ENCODE data around the gene TMEM134. TPM values are rescaled to one million over a fixed set of nuclear protein-coding genes. Genes with fewer than 3 reads are reported as not detected.

Gene TMEM134
- total and polyA plus RNA-seq, 4 donors: 10.2 to 86.9 (median 63.5) TPM

DNA sequence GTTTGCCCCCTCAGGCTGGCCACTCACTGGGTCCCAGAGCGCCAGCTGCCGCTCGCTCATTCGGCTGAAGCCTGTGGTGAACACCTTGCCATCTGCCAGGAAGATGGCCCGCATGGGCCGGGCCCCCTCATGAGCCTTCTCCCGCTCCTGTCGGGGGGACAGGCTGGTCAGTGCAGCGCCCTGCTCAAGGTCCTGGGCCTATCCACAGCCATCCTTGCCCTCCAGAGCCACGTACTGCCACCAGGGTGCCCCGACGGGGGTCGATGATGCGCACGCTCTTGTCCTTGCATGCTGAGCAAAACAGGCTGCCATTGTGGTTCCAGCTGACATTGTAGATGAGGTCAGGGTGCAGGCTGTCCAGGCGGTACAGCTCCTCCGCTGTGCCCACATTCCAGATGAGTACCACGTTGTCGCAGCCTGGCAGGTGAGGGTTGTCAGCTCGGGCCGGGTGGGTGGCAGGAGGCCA lies 27.9 kb downstream of the TMEM134 start:
- no peak for DNase-seq (ENCODE audit: low spot score)
- 94% methylated on average over 21 of the region's 21 CpGs for WGBS
- H3K9me3 ChIP-seq (ENCODE audit: control insufficient read depth in 4 of 4, low read length in 3 of 4): no peaks in the 10 kb centered on the region
- peaks cover 4 to 21% (median 13%) of the 10 kb centered on the region in 4 donors for H3K4me1 ChIP-seq (ENCODE audit: control insufficient read depth in 4 of 4, insufficient read depth in 4 of 4, low read length in 3 of 4)
- H3K36me3 ChIP-seq (ENCODE audit: control insufficient read depth in 4 of 4, insufficient read depth in 3 of 4, low read depth in 1 of 4, low read length in 3 of 4): peaks cover 0 to 9% (median 0%) of the 10 kb centered on the region in 4 donors
- TF ChIP-seq TAF1 (conservative IDR thresholded peaks at IDR 0.05) (no peak), FOXA2 (IDR thresholded peaks at IDR 0.05) (no peak), NR2F2 (IDR thresholded peaks at IDR 0.05) (no peak), RAD21 (IDR thresholded peaks at IDR 0.05) (no peak), HNF4A (conservative IDR thresholded peaks at IDR 0.05) (no peak), HNF4G (IDR thresholded peaks at IDR 0.05) (no peak), SP1 (IDR thresholded peaks at IDR 0.05) (no peak)
- TF ChIP-seq, protein P1, sequence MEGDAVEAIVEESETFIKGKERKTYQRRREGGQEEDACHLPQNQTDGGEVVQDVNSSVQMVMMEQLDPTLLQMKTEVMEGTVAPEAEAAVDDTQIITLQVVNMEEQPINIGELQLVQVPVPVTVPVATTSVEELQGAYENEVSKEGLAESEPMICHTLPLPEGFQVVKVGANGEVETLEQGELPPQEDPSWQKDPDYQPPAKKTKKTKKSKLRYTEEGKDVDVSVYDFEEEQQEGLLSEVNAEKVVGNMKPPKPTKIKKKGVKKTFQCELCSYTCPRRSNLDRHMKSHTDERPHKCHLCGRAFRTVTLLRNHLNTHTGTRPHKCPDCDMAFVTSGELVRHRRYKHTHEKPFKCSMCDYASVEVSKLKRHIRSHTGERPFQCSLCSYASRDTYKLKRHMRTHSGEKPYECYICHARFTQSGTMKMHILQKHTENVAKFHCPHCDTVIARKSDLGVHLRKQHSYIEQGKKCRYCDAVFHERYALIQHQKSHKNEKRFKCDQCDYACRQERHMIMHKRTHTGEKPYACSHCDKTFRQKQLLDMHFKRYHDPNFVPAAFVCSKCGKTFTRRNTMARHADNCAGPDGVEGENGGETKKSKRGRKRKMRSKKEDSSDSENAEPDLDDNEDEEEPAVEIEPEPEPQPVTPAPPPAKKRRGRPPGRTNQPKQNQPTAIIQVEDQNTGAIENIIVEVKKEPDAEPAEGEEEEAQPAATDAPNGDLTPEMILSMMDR (IDR thresholded peaks at IDR 0.05; ENCODE audit: low read depth, low read length, missing input control): no peak
- TF ChIP-seq, protein P2, sequence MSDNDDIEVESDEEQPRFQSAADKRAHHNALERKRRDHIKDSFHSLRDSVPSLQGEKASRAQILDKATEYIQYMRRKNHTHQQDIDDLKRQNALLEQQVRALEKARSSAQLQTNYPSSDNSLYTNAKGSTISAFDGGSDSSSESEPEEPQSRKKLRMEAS (IDR thresholded peaks at IDR 0.05): no peak
- no peaks in the 10 kb centered on the region for H3K27me3 ChIP-seq (ENCODE audit: control insufficient read depth in 4 of 4, insufficient read depth in 4 of 4, low read length in 3 of 4)
- no peak overlapping the region for H3K27ac ChIP-seq (ENCODE audit: low read depth in 1 of 2, low read length in 2 of 2)
- no peak overlapping the region for H3K9ac ChIP-seq (ENCODE audit: low read depth in 1 of 2, low read length in 2 of 2)
- no peak overlapping the region for H3K4me3 ChIP-seq (ENCODE audit: low read depth in 1 of 3, low read length in 3 of 3)

DNA sequence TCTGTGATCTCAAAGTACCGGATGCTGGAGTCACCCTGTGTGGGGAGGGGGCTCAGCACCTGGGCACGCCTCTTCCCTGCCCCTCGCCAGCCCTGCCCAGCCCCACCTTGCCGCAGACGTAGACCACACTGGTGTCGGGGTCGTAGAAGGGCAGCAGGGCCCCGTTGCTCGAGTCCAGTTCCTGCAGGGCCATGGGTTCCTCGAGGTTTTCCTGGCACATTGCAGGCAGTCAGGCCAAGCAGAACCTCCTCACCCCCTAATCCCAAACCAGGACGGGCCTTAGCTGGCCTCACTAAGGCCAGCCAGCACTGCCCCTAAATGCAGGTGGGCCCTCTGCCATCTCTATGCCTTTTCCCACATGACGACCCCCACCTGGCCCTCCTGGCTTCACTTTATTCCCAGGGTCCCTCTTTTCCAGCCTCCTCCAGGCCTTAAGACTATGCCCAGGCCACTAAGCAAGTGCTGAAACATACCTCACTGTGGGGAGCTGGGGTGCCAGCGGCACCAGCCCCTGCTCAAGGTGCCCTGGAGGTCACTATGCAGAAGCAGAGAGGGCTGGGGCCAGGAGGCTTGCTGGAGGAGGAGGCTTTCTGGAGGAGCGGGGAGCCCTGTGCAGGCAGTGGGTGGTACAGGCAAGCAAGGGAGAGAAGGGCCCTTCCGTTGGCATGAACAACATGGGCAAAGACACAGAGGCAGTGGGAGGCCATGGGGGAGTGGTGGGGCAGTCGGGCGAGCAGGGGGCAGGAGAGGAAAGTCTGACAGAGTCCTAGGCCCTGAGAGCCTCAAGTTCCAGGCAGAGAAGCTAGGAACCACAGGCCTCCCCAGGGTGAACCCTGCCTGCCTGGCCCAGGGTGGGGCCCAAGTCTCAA lies 28.6 kb downstream of the TMEM134 start:
- no peak for DNase-seq (ENCODE audit: low spot score)
- Histone ChIP-seq H3K27me3 (ENCODE audit: control insufficient read depth in 4 of 4, insufficient read depth in 4 of 4, low read length in 3 of 4) (no peaks in the 10 kb centered on the region), H3K36me3 (ENCODE audit: control insufficient read depth in 4 of 4, insufficient read depth in 3 of 4, low read depth in 1 of 4, low read length in 3 of 4) (peaks cover 0 to 14% (median 0%) of the 10 kb centered on the region in 4 donors), H3K4me1 (ENCODE audit: control insufficient read depth in 4 of 4, insufficient read depth in 4 of 4, low read length in 3 of 4) (peaks cover 4 to 21% (median 13%) of the 10 kb centered on the region in 4 donors), H3K9me3 (ENCODE audit: control insufficient read depth in 4 of 4, low read length in 3 of 4) (no peaks in the 10 kb centered on the region), H3K27ac (ENCODE audit: low read depth in 1 of 2, low read length in 2 of 2) (no peak overlapping the region), H3K9ac (ENCODE audit: low read depth in 1 of 2, low read length in 2 of 2) (no peak overlapping the region), H3K4me3 (ENCODE audit: low read depth in 1 of 3, low read length in 3 of 3) (no peak overlapping the region)
- TF ChIP-seq, protein P3, sequence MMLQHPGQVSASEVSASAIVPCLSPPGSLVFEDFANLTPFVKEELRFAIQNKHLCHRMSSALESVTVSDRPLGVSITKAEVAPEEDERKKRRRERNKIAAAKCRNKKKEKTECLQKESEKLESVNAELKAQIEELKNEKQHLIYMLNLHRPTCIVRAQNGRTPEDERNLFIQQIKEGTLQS (IDR thresholded peaks at IDR 0.05): no peak
- TF ChIP-seq FOXA1 (IDR thresholded peaks at IDR 0.05): no peak
- TF ChIP-seq RAD21 (IDR thresholded peaks at IDR 0.05): no peak
- TF ChIP-seq EGR1 (IDR thresholded peaks at IDR 0.05; ENCODE audit: low read depth in 2 of 2): no peak
- TF ChIP-seq HNF4G (IDR thresholded peaks at IDR 0.05): no peak
- TF ChIP-seq, protein P2 (IDR thresholded peaks at IDR 0.05): no peak
- no peak for TF ChIP-seq NR2F2 (IDR thresholded peaks at IDR 0.05)
- TF ChIP-seq, protein P1 (IDR thresholded peaks at IDR 0.05; ENCODE audit: low read depth, low read length, missing input control): no peak
- no peak for TF ChIP-seq RXRA (IDR thresholded peaks at IDR 0.05)
- TF ChIP-seq FOXA2 (IDR thresholded peaks at IDR 0.05): no peak
- TF ChIP-seq SP1 (IDR thresholded peaks at IDR 0.05): no peak
- no peak for TF ChIP-seq GABPA (IDR thresholded peaks at IDR 0.05 in 1 of 2, conservative IDR thresholded peaks at IDR 0.05 in 1 of 2)
- TF ChIP-seq, protein P4, sequence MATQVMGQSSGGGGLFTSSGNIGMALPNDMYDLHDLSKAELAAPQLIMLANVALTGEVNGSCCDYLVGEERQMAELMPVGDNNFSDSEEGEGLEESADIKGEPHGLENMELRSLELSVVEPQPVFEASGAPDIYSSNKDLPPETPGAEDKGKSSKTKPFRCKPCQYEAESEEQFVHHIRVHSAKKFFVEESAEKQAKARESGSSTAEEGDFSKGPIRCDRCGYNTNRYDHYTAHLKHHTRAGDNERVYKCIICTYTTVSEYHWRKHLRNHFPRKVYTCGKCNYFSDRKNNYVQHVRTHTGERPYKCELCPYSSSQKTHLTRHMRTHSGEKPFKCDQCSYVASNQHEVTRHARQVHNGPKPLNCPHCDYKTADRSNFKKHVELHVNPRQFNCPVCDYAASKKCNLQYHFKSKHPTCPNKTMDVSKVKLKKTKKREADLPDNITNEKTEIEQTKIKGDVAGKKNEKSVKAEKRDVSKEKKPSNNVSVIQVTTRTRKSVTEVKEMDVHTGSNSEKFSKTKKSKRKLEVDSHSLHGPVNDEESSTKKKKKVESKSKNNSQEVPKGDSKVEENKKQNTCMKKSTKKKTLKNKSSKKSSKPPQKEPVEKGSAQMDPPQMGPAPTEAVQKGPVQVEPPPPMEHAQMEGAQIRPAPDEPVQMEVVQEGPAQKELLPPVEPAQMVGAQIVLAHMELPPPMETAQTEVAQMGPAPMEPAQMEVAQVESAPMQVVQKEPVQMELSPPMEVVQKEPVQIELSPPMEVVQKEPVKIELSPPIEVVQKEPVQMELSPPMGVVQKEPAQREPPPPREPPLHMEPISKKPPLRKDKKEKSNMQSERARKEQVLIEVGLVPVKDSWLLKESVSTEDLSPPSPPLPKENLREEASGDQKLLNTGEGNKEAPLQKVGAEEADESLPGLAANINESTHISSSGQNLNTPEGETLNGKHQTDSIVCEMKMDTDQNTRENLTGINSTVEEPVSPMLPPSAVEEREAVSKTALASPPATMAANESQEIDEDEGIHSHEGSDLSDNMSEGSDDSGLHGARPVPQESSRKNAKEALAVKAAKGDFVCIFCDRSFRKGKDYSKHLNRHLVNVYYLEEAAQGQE (IDR thresholded peaks at IDR 0.05): no peak
- no peak for TF ChIP-seq TAF1 (conservative IDR thresholded peaks at IDR 0.05)
- no peak for TF ChIP-seq YY1 (IDR thresholded peaks at IDR 0.05)
- TF ChIP-seq JUND (IDR thresholded peaks at IDR 0.05): no peak
- no peak for TF ChIP-seq HNF4A (conservative IDR thresholded peaks at IDR 0.05)
- TF ChIP-seq, protein P5, sequence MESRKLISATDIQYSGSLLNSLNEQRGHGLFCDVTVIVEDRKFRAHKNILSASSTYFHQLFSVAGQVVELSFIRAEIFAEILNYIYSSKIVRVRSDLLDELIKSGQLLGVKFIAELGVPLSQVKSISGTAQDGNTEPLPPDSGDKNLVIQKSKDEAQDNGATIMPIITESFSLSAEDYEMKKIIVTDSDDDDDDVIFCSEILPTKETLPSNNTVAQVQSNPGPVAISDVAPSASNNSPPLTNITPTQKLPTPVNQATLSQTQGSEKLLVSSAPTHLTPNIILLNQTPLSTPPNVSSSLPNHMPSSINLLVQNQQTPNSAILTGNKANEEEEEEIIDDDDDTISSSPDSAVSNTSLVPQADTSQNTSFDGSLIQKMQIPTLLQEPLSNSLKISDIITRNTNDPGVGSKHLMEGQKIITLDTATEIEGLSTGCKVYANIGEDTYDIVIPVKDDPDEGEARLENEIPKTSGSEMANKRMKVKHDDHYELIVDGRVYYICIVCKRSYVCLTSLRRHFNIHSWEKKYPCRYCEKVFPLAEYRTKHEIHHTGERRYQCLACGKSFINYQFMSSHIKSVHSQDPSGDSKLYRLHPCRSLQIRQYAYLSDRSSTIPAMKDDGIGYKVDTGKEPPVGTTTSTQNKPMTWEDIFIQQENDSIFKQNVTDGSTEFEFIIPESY (IDR thresholded peaks at IDR 0.05): no peak
- WGBS: 85% methylated on average over 17 of the region's 17 CpGs
